ENCODE results near the gene GCSAML. TPM values are rescaled to one million over a fixed set of nuclear protein-coding genes. Genes with fewer than 3 reads are reported as not detected.

Gene GCSAML
- total RNA-seq, 1 donor from 2014 or later = not detected

DNA sequence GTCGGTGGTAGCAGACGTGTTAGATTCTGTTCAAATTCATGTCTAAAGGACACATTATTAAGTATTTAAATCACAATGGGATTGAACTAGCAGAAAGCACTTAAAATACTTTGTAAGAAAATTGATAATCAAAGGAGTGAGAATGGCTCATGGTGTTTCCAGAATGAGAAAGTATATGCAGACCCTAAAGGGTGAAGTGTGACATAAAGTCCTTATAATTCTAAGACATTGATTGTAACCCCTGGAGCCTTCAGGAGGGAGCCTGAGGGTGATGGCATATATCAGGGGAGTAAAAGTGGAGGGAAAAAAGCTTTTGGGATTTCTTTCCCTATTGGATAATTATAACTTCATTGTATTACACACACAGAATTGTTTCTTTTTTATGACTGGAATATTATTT is 12.6 kb upstream of the GCSAML start, which contains the start of gene OR2C3:
Gene OR2C3 (minus strand): TSS at position 101 of the 400 bp plus-strand sequence. CDS start 3,929 bp downstream, outside the sequence.
- TF ChIP-seq CTCF (conservative IDR thresholded peaks at IDR 0.05) = no peak
- DNase-seq (ENCODE audit: low read depth, low spot score) = no peak

GRCh38 chr1:247538561-247538960 is 10.4 kb upstream of the GCSAML start:
- Mint-ChIP-seq H3K36me3 (ENCODE audit: low read depth) (no peaks in the 10 kb centered on the region), H3K27me3 (ENCODE audit: low read depth) (no peaks in the 10 kb centered on the region), H3K9me3 (no peaks in the 10 kb centered on the region), H3K27ac (ENCODE audit: unreplicated experiment) (no peak overlapping the region), H3K4me3 (no peak overlapping the region), H3K4me1 (no peaks in the 10 kb centered on the region)
- TF ChIP-seq CTCF (conservative IDR thresholded peaks at IDR 0.05) = no peak
- DNase-seq (ENCODE audit: low read depth, low spot score) = no peak

More for the DNA sequence above, 12.6 kb upstream of the GCSAML start, which contains the start of gene OR2C3:
- no peaks in the 10 kb centered on the region for H3K27me3 Mint-ChIP-seq (ENCODE audit: low read depth)
- H3K4me1 Mint-ChIP-seq = no peaks in the 10 kb centered on the region
- H3K27ac Mint-ChIP-seq (ENCODE audit: unreplicated experiment) = no peak within 1 kb of the TSS
- no peaks in the 10 kb centered on the region for H3K9me3 Mint-ChIP-seq
- H3K4me3 Mint-ChIP-seq = no peak within 1 kb of the TSS
- no peaks in the 10 kb centered on the region for H3K36me3 Mint-ChIP-seq (ENCODE audit: low read depth)

DNA sequence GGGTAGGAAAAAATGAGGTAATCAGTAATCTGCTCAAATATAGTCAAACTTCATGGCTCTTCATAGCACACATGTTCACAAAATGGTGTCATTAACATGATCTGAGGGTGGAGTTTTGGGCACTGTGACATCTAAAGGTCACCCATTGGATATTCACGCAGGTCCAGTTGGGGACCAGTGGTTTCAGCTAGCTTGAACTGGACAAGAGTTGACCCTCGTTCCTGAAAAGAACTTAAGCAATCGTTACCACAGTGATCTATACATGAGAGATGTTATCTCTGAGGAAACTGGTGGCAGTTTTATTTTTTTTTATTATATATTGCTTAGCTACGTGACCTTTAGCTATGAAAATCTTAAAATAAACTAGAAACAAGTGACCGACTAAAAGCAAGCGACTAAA is 9.7 kb upstream of the GCSAML start:
- no peaks in the 10 kb centered on the region for H3K36me3 Mint-ChIP-seq (ENCODE audit: low read depth)
- no peaks in the 10 kb centered on the region for H3K27me3 Mint-ChIP-seq (ENCODE audit: low read depth)
- H3K9me3 Mint-ChIP-seq = no peaks in the 10 kb centered on the region
- no peak for TF ChIP-seq CTCF (conservative IDR thresholded peaks at IDR 0.05)
- no peak overlapping the region for H3K4me3 Mint-ChIP-seq
- H3K4me1 Mint-ChIP-seq = no peaks in the 10 kb centered on the region
- DNase-seq (ENCODE audit: low read depth, low spot score) = no peak
- H3K27ac Mint-ChIP-seq (ENCODE audit: unreplicated experiment) = no peak overlapping the region

GRCh38 chr1:247540581-247540980 is 8.4 kb upstream of the GCSAML start:
- Mint-ChIP-seq H3K27me3 (ENCODE audit: low read depth) (no peaks in the 10 kb centered on the region), H3K36me3 (ENCODE audit: low read depth) (no peaks in the 10 kb centered on the region), H3K27ac (ENCODE audit: unreplicated experiment) (no peak overlapping the region), H3K4me1 (no peaks in the 10 kb centered on the region), H3K4me3 (no peak overlapping the region), H3K9me3 (no peaks in the 10 kb centered on the region)
- DNase-seq (ENCODE audit: low read depth, low spot score) = no peak
- TF ChIP-seq CTCF (conservative IDR thresholded peaks at IDR 0.05) = no peak

DNA sequence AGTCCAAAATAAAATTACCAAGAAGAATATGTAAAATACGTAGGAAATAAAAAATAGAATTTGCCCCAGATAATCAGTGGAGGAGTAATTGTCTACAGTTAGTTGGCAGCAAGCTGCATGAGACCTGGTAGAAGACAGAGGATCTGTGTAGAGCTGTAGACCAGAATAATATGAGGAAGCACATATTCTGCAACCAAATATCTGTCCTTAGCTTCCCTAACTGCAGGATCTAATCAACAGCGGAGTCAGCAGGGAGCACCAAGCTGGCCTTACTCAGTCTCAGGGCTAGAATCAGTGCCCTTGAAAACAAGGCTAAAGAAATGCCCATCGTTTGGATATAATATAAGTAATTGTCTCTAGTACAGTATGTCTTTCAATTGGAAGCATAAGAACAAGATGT is 6.1 kb upstream of the GCSAML start:
- Mint-ChIP-seq H3K9me3 (no peaks in the 10 kb centered on the region), H3K27me3 (ENCODE audit: low read depth) (no peaks in the 10 kb centered on the region), H3K27ac (ENCODE audit: unreplicated experiment) (no peak overlapping the region), H3K36me3 (ENCODE audit: low read depth) (no peaks in the 10 kb centered on the region), H3K4me3 (no peak overlapping the region), H3K4me1 (no peaks in the 10 kb centered on the region)
- TF ChIP-seq CTCF (conservative IDR thresholded peaks at IDR 0.05) = no peak
- DNase-seq (ENCODE audit: low read depth, low spot score) = no peak

- no peak overlapping the region for H3K27ac Mint-ChIP-seq (ENCODE audit: unreplicated experiment)
- no peaks in the 10 kb centered on the region for H3K36me3 Mint-ChIP-seq (ENCODE audit: low read depth)
- no peak for DNase-seq (ENCODE audit: low read depth, low spot score)
- H3K4me1 Mint-ChIP-seq = no peaks in the 10 kb centered on the region
- H3K9me3 Mint-ChIP-seq = peaks cover 4% of the 10 kb centered on the region
- TF ChIP-seq CTCF (conservative IDR thresholded peaks at IDR 0.05) = no peak
- H3K4me3 Mint-ChIP-seq = no peak overlapping the region
- no peaks in the 10 kb centered on the region for H3K27me3 Mint-ChIP-seq (ENCODE audit: low read depth)
Observed at GRCh38 chr1:247548092-247548491, 842 bp upstream of the GCSAML start.

Data from neural crest cell (in vitro differentiated cells).